Esophagus squamous epithelium (tissue), 5 donors: Measurements from ENCODE around the gene NUP42. TPM values are rescaled to one million over a fixed set of nuclear protein-coding genes. Genes with fewer than 3 reads are reported as not detected.

Source experiments
- DNase-seq: peaks from one replicate; lab custom pipeline; 2025; lab: John Stamatoyannopoulos, UW
- H3K27ac ChIP-seq, 4 donors: fragments of 200-600 bp; sonication (generic); one replicate each; pipeline ENCODE4 v1.5.1; 2016 to 2019; ENCODE audit warnings: mild to moderate bottlenecking in 1 of 4
- H3K27me3 ChIP-seq, 4 donors: fragments of 200-600 bp; sonication (generic); 1 replicate in 3 of 4; 2 replicates in 1 of 4; pipeline versions ENCODE4 v1.5.1 to v1.6.0; 2017 to 2021; ENCODE audit warnings: antibody characterized with exemption in 1 of 4
- H3K36me3 ChIP-seq, 3 donors: fragments of 200-600 bp; sonication (generic); one replicate each; pipeline ENCODE4 v1.5.1; 2016 to 2019
- H3K4me1 ChIP-seq, 3 donors: fragments of 200-600 bp; sonication (generic); one replicate each; pipeline ENCODE4 v1.5.1; 2017 to 2019
- H3K4me3 ChIP-seq, 4 donors: fragments of 200-600 bp; sonication (generic); 1 replicate in 3 of 4; 2 replicates in 1 of 4; pipeline ENCODE4 v1.5.1; 2016 to 2019; ENCODE audit warnings: mild to moderate bottlenecking in 2 of 4, moderate library complexity in 1 of 4
- H3K9me3 ChIP-seq, 3 donors: fragments of 200-600 bp; sonication (generic); one replicate each; pipeline ENCODE4 v1.5.1; 2016 to 2019
- POLR2A ChIP-seq, 4 donors: fragments of 450-650 bp; IDR thresholded peaks; one replicate each; pipeline ENCODE4 v1.6.1; 2017; ENCODE audit warnings: antibody characterized with exemption in 4 of 4, mild to moderate bottlenecking in 4 of 4, moderate library complexity in 3 of 4
- WGBS, 2 donors: methylation state at CpG; one replicate each; pipeline ENCODE4 v1.1.5; 2018; 5-methylcytosine and 5-hydroxymethylcytosine counted together
- intact Hi-C: fragments of 100-400 bp; cut with DNase I; formaldehyde crosslinking; loops from one replicate; pipeline ENCODE4 v1.15.0; 2022
- total RNA-seq, 4 donors: library from RNA; depleted of rRNA; stranded (reverse); fragments of >200 nt; gene quantifications; one replicate each; pipeline ENCODE4 v1.1.0, GENCODE V29; 2016
- TF ChIP-seq, protein P1 (sequence below), 6 experiments: fragments of 450-650 bp in 4 of 6; fragments of 200-600 bp in 2 of 6; sonication (generic) in 2 of 6; IDR thresholded peaks; one replicate each; pipeline ENCODE4 v1.5.1; 2016 to 2019; ENCODE audit warnings: antibody characterized with exemption in 6 of 6, mild to moderate bottlenecking in 4 of 6, moderate library complexity in 4 of 6
- donor health status: DM: yes; HTN: yes; CAD: no.

Gene NUP42, protein sequence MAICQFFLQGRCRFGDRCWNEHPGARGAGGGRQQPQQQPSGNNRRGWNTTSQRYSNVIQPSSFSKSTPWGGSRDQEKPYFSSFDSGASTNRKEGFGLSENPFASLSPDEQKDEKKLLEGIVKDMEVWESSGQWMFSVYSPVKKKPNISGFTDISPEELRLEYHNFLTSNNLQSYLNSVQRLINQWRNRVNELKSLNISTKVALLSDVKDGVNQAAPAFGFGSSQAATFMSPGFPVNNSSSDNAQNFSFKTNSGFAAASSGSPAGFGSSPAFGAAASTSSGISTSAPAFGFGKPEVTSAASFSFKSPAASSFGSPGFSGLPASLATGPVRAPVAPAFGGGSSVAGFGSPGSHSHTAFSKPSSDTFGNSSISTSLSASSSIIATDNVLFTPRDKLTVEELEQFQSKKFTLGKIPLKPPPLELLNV
- 10 to 100 TPM; 15.5 to 34.3 (median 29.1) TPM for total RNA-seq

DNA sequence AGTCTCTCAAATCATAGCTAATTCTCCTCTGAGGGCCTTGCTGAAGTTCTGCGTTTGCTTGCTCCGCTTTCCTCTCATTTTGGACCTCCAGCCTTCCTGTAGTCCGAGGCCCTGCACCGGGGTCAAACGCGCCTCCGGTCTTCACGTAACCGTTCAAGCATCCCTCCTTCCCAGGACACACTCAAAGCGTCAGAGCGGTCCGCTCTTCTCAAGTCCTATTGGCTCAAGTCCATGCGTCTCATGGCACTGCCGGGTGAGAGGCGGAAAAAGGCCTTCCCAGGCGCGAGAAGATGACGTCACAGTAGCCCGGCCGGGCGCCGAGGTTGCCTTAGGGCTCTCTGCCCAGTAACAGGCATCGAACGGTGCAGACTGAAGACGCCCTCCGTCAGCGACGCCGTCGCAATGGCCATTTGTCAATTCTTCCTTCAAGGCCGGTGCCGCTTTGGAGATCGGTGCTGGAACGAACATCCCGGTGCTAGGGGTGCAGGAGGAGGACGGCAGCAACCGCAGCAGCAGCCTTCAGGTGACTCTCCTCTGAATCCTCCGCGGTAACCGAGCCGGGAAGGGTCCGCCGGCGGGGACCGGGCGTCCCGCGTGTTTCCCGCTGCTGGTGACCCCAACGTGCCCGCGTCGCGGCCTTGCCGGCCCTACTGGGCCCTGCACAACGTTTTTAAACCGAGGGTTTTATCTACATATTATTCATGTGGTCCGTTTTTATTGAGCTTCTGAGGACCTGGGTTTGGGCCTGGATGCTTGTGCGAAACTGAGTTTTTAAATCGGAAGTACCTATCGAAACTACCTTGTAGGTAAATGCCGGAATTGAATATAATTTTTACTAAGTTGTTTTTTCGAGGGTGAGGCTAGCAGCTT is at the start of gene NUP42:
NUP42 (plus strand) TSS at position 365 of the 870 bp plus-strand sequence; CDS start at position 403, 38 bp downstream.
- H3K36me3 ChIP-seq = peaks cover 0 to 17% (median 0%) of the 10 kb centered on the region in 3 donors
- no peaks in the 10 kb centered on the region for H3K9me3 ChIP-seq
- H3K4me3 ChIP-seq = peak within 1 kb of the TSS; percentile 79 to 94 (median 86)
- DNase-seq = peak; percentile 70
- 1 to 2% methylated on average over 29 to 36 of the region's 63 CpGs for WGBS, 2 donors
- H3K27me3 ChIP-seq = no peaks in the 10 kb centered on the region
- TF ChIP-seq, protein P1, sequence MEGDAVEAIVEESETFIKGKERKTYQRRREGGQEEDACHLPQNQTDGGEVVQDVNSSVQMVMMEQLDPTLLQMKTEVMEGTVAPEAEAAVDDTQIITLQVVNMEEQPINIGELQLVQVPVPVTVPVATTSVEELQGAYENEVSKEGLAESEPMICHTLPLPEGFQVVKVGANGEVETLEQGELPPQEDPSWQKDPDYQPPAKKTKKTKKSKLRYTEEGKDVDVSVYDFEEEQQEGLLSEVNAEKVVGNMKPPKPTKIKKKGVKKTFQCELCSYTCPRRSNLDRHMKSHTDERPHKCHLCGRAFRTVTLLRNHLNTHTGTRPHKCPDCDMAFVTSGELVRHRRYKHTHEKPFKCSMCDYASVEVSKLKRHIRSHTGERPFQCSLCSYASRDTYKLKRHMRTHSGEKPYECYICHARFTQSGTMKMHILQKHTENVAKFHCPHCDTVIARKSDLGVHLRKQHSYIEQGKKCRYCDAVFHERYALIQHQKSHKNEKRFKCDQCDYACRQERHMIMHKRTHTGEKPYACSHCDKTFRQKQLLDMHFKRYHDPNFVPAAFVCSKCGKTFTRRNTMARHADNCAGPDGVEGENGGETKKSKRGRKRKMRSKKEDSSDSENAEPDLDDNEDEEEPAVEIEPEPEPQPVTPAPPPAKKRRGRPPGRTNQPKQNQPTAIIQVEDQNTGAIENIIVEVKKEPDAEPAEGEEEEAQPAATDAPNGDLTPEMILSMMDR (IDR thresholded peaks at IDR 0.05) = peak in 1 of 6 experiments; percentile 9
- TF ChIP-seq POLR2A (IDR thresholded peaks at IDR 0.05) = peak in 3 of 4 donors; percentile 68 to 82 (median 71)
- intact Hi-C loops = loop anchor here (10.0 kb wide), 1 partner anchor 73 kb away; no protein-coding TSS in a partner anchor
- H3K27ac ChIP-seq = peak within 1 kb of the TSS; percentile 93 to 97 (median 94)
- peaks cover 12 to 54% (median 15%) of the 10 kb centered on the region in 3 donors for H3K4me1 ChIP-seq

DNA sequence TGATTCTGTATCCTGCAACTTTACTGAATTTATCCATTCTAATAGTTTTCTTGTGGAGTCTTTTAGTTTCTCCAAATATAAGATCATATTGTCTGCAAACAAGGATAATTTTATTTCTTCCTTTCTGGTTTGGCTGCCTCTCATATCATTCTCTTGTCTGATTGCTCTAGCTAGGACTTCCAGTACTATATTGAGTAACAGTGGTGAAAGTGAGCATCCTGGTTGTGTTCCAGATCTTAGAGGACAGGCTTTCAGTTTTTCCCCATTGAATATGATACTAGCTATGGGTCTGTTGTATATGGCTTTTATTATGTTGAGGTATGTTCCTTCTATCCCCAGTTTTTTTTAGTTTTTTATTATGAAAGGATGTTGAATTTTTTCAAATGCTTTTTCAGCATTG is 48.1 kb upstream of the NUP42 start:
- H3K27ac ChIP-seq = no peak overlapping the region
- H3K9me3 ChIP-seq = no peaks in the 10 kb centered on the region
- DNase-seq = no peak
- H3K4me1 ChIP-seq = no peaks in the 10 kb centered on the region
- H3K36me3 ChIP-seq = peaks cover 0 to 16% (median 0%) of the 10 kb centered on the region in 3 donors
- intact Hi-C loops = no loop called here
- no peaks in the 10 kb centered on the region for H3K27me3 ChIP-seq
- no peak overlapping the region for H3K4me3 ChIP-seq
- no peak for TF ChIP-seq POLR2A (IDR thresholded peaks at IDR 0.05)
- TF ChIP-seq, protein P1 (IDR thresholded peaks at IDR 0.05) = no peak

DNA sequence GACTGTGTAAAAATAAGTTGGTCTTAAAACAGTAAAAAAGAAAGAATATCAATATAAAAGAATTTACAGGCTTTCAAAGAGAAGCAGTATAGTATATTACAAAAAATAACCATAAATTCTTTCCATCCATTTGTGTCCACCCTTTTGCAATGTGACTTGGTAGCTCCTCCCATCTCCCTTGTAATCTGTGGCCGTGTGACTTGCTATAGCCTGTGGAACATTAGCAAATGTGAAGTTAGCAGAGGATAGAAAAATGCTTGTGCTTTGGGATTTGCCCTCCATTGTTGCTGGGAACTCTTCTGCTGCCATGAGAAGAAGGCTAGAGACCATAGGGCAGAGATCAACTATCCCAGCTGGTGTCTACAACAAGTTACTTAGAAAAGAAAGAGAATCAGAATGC is 46.1 kb upstream of the NUP42 start:
- intact Hi-C loops = no loop called here
- Histone ChIP-seq H3K36me3 (peaks cover 0 to 7% (median 0%) of the 10 kb centered on the region in 3 donors), H3K27ac (no peak overlapping the region), H3K9me3 (no peaks in the 10 kb centered on the region), H3K4me3 (no peak overlapping the region), H3K27me3 (no peaks in the 10 kb centered on the region), H3K4me1 (no peaks in the 10 kb centered on the region)
- DNase-seq = no peak
- TF ChIP-seq, protein P1 (IDR thresholded peaks at IDR 0.05) = no peak
- no peak for TF ChIP-seq POLR2A (IDR thresholded peaks at IDR 0.05)
- 74 to 75% methylated on average over 1 of the region's 1 CpG for WGBS, 2 donors

DNA sequence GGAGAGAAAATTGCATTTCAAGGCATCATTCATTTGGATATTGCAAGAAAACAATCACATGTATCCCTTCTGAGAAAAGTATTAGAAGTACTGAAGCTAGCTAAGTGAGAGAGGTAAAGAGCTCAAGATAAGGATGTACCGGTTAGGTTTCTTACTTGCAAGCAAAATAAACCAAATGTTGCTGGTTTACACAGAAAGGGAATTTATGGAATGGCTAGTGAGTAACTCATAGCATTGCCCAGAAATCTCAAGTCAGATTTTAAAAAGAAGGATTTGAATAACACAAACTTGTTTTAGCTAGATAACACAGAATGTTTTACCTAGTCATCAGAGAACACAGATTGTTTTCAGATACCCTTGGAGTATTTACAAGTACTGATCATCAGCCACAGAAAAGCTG is 45.6 kb upstream of the NUP42 start:
- intact Hi-C loops = no loop called here
- H3K4me3 ChIP-seq = no peak overlapping the region
- no peaks in the 10 kb centered on the region for H3K9me3 ChIP-seq
- no peaks in the 10 kb centered on the region for H3K27me3 ChIP-seq
- DNase-seq = no peak
- peaks cover 0 to 11% (median 0%) of the 10 kb centered on the region in 3 donors for H3K36me3 ChIP-seq
- 50 to 84% methylated on average over 1 of the region's 1 CpG for WGBS, 2 donors
- TF ChIP-seq POLR2A (IDR thresholded peaks at IDR 0.05) = no peak
- TF ChIP-seq, protein P1 (IDR thresholded peaks at IDR 0.05) = no peak
- no peaks in the 10 kb centered on the region for H3K4me1 ChIP-seq
- no peak overlapping the region for H3K27ac ChIP-seq
